HG03571 (cell line): Measurements from ENCODE around the gene NME4.
A peak's percentile ranks its signal among the peaks of the same experiment; 100 is the strongest.

ENCODE experiments used
- ATAC-seq: cut with Tn5 transposase; IDR thresholded peaks from one replicate; pipeline ENCODE4 v1.9.1; 2021; ENCODE audit not compliant: unreplicated experiment

NME4 gene

GRCh38 chr16:425082-425718 is 28.2 kb downstream of the NME4 start, which contains the start of gene RAB11FIP3:
Gene RAB11FIP3 (plus strand): TSS chr16:425649. CDS start chr16:426007, 358 bp downstream.
- peak; percentile 93 for ATAC-seq

- ATAC-seq = peak; percentile 28
These were observed 28.7 kb downstream of the NME4 start for GRCh38 chr16:425740-426114.

DNA sequence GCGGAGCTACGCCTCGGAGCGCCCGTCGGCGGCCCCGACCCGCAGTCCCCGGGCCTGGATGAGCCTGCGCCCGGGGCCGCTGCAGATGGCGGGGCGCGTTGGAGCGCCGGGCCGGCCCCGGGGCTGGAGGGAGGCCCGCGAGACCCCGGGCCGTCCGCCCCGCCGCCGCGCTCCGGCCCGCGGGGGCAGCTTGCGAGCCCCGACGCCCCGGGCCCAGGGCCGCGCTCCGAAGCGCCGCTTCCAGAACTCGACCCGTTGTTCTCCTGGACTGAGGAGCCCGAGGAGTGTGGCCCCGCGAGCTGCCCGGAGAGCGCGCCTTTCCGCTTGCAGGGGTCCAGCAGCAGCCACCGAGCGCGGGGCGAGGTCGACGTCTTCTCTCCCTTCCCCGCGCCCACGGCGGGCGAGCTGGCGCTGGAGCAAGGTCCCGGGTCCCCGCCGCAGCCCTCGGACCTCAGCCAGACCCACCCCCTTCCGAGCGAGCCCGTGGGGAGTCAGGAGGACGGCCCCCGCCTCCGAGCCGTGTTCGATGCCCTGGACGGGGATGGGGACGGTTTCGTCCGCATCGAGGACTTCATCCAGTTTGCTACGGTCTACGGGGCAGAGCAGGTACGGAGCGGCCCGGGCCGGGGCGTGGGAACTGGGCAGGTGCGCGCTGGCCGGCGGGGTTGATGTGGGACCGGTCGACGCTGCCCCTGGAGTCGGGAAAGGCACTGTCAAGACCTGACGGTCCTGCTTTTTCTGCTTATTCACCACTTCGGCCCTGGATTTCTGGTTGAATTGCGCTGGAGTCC is 29.3 kb downstream of the NME4 start:
- ATAC-seq = peak; percentile 21

GRCh38 chr16:426906-427249 is 29.9 kb downstream of the NME4 start:
- no peak for ATAC-seq

GRCh38 chr16:427250-427649 is 30.3 kb downstream of the NME4 start:
- no peak for ATAC-seq

- no peak for ATAC-seq
These were observed 33.9 kb downstream of the NME4 start for GRCh38 chr16:430904-431303.

DNA sequence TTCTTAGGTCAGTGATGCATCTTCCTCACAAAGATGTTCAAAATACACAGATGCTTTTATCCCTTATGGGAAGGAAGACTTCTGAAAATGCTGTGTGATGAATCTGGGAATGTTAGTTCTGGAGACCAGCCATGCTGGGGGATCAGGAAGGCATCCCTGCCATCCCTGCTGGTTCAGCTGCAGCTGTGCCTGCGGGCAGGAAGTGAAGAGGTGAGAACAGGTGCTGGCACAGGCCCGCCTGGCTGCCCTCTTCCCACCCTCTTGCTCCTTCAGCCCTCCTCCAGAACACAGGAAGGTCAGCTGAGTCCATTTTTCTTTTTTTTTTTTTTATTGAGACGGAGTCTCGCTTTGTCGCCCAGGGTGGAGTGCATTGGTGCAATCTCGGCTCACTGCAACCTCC is 43.6 kb downstream of the NME4 start:
- ATAC-seq = no peak

- no peak for ATAC-seq
These were observed 44.4 kb downstream of the NME4 start for GRCh38 chr16:441447-441846.

GRCh38 chr16:442976-443375 is 46.0 kb downstream of the NME4 start:
- no peak for ATAC-seq

DNA sequence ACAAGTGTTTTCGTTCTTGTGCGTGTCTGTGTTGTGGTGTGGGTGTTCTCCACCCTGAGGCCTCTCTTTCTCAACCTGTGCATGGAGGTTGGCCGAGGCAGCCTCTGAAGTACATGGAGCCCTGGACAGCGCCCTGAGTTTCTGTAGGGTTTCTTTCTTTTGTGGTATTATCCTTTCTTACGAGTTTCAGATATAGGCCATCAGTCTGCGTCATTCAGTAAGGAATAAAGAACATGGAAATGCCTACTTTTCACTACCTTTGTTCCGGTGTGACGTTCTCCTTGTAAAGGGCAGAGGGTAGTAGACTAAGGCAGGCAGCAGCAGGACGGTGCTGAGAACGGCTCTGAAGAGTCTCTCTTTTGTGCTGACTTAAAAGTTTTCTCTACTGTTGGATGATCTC is 47.0 kb downstream of the NME4 start:
- ATAC-seq = no peak

- no peak for ATAC-seq
These were observed 48.6 kb downstream of the NME4 start for GRCh38 chr16:445566-445965.
